DMS153 treated with DMSO at 0.1 percent for 48 hours (cell line): ENCODE measurements around the gene COL13A1.

Experiments used
- DNase-seq: peaks from one replicate; lab custom pipeline; 2025; ENCODE audit not compliant: unreplicated experiment; lab: John Stamatoyannopoulos, UW

Gene COL13A1

GRCh38 chr10:69801434-69802315, at the start of gene COL13A1:
Gene COL13A1, plus strand, starts transcription at chr10:69801906. Its CDS starts 518 bp downstream, at chr10:69802424.
- no peak for DNase-seq

- DNase-seq, result no peak
Measured at GRCh38 chr10:69752479-69752878, 49.2 kb upstream of the COL13A1 start.

- DNase-seq, result no peak
Measured at GRCh38 chr10:69756279-69756678, 45.4 kb upstream of the COL13A1 start.

- no peak for DNase-seq
Measured at GRCh38 chr10:69757206-69757552, 44.5 kb upstream of the COL13A1 start.

- peak; percentile 19 for DNase-seq
Measured at GRCh38 chr10:69757553-69758309, 44.0 kb upstream of the COL13A1 start.

- no peak for DNase-seq
Measured at GRCh38 chr10:69758310-69758728, 43.4 kb upstream of the COL13A1 start.

GRCh38 chr10:69759641-69760040, 42.1 kb upstream of the COL13A1 start:
- no peak for DNase-seq

GRCh38 chr10:69760072-69760471, 41.6 kb upstream of the COL13A1 start:
- no peak for DNase-seq

GRCh38 chr10:69761320-69761719, 40.4 kb upstream of the COL13A1 start:
- DNase-seq, result no peak

- DNase-seq, result no peak
Measured at GRCh38 chr10:69766161-69766910, 35.4 kb upstream of the COL13A1 start.

GRCh38 chr10:69767793-69768192, 33.9 kb upstream of the COL13A1 start:
- DNase-seq, result no peak

GRCh38 chr10:69768386-69768785, 33.3 kb upstream of the COL13A1 start:
- DNase-seq, result no peak

- DNase-seq, result no peak
Measured at GRCh38 chr10:69769395-69769992, 32.2 kb upstream of the COL13A1 start.

GRCh38 chr10:69772933-69773704, 28.6 kb upstream of the COL13A1 start:
- DNase-seq, result no peak

GRCh38 chr10:69774596-69774995, 27.1 kb upstream of the COL13A1 start:
- no peak for DNase-seq

- DNase-seq, result no peak
Measured at GRCh38 chr10:69780077-69780476, 21.6 kb upstream of the COL13A1 start.

- no peak for DNase-seq
Measured at GRCh38 chr10:69781576-69781975, 20.1 kb upstream of the COL13A1 start.

- no peak for DNase-seq
Measured at GRCh38 chr10:69783515-69783914, 18.2 kb upstream of the COL13A1 start.

GRCh38 chr10:69786791-69787190, 14.9 kb upstream of the COL13A1 start:
- no peak for DNase-seq

GRCh38 chr10:69787681-69788080, 14.0 kb upstream of the COL13A1 start:
- no peak for DNase-seq
